OCI-LY3 (cell line): ENCODE data around the gene ZNF559.

Experiments used
- CTCF ChIP-seq: fragments of 200-600, 300-600 bp; sonication (generic); IDR thresholded peaks from 2 replicates; pipeline ENCODE4 v1.5.1; 2014; ENCODE audit warnings: antibody characterized with exemption, low read length, low read depth
- EZH2phosphoT487 ChIP-seq: fragments of 200-600 bp; shearing (Covaris generic); IDR thresholded peaks from 2 replicates; pipeline ENCODE4 v1.6.1; 2018; ENCODE audit warnings: antibody characterized with exemption, mixed run types, low read depth

DNA sequence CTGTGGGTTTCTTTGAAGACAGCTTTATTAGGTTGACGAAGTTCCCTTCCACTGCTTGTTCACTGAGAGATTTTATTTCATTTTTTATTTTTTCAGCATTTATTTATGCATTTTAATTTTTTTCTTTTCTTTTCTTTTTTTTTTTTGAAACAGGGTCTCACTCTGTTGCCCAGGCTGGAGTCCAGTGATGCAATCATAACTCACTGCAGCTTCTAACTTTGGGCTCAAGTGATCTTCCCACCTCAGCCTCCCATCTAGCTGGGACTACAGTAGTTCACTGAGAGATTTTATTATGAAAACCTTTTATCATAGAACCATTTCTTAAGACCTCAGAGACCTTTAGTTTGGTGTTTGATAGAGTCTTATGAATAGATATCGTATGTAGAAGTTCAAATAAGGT is 28.5 kb downstream of the ZNF559 start:
- no peak for TF ChIP-seq CTCF
- no peak for TF ChIP-seq EZH2phosphoT487
